Left lung (tissue), 10 donors: ENCODE data around the gene SMPD4. TPM values are rescaled to one million over a fixed set of nuclear protein-coding genes. Genes with fewer than 3 reads are reported as not detected.
"Not testable (repeated sequence)": the region's sequence is repeated elsewhere in the genome, so short reads cannot be mapped to it uniquely, and the experiment has no call there.

ENCODE experiments used
- ATAC-seq: fragments of 200-7000 bp; cut with Tn5 transposase; one replicate; pipeline ENCODE4 v1.9.1; 2020; ENCODE audit warnings: moderate library complexity
- DNase-seq, 4 donors: peaks; one replicate each; pipeline ENCODE4 v3.0.0-alpha.2; 2013 to 2020
- H3K27ac ChIP-seq, 2 donors: fragments of 200-600 bp; sonication (generic) in 1 of 2; one replicate each; pipeline versions ENCODE4 v1.5.0 to v1.8.0; 2020 to 2021
- H3K27me3 ChIP-seq, 2 donors: fragments of 200-600 bp; sonication (generic) in 1 of 2; one replicate each; pipeline versions ENCODE4 v1.5.0 to v1.8.0; 2020 to 2021
- H3K36me3 ChIP-seq, 2 donors: fragments of 200-600 bp; sonication (generic) in 1 of 2; one replicate each; pipeline versions ENCODE4 v1.5.0 to v1.8.0; 2020 to 2021
- H3K4me1 ChIP-seq, 2 donors: fragments of 200-600 bp; one replicate each; pipeline ENCODE4 v1.8.0; 2021
- H3K4me3 ChIP-seq, 2 donors: fragments of 200-600 bp; sonication (generic) in 1 of 2; one replicate each; pipeline versions ENCODE4 v1.5.0 to v1.8.0; 2020 to 2021; ENCODE audit warnings: mild to moderate bottlenecking in 1 of 2
- H3K9me3 ChIP-seq, 2 donors: fragments of 200-600 bp; sonication (generic) in 1 of 2; one replicate each; pipeline versions ENCODE4 v1.5.0 to v1.8.0; 2020 to 2021
- intact Hi-C, 2 donors: fragments of 100-400 bp; cut with DNase I; formaldehyde crosslinking; loops; one replicate each; pipeline versions ENCODE4 v1.11.2 to v1.14.2; 2022
- polyA plus RNA-seq, 6 donors: library from polyadenylated mRNA; unstranded; fragments of 120-200 nt; gene quantifications; one replicate each; pipeline ENCODE4 v1.2.1, GENCODE V29; 2013; ENCODE audit not compliant: insufficient read length in 6 of 6
- total RNA-seq, 2 donors: library from RNA; stranded (reverse); fragmentation: NEBNext Ultra II Directional; extraction: Animal tissue kit (Norgen Biotek cat#: 25700); gene quantifications; one replicate each; pipeline ENCODE4 v1.2.1, GENCODE V29; 2021
- TF ChIP-seq, protein P1 (sequence below), 2 donors: fragments of 200-600 bp; sonication (generic) in 1 of 2; IDR thresholded peaks; one replicate each; pipeline versions ENCODE4 v1.5.0 to v1.8.0; 2021; ENCODE audit warnings: antibody characterized with exemption in 2 of 2
- donor health status: DM: no; HTN: yes; CAD: no.
- donor health status: DM: no; HTN: no; CAD: no.

Gene SMPD4
- total and polyA plus RNA-seq, 8 donors = 37.9 to 82.4 (median 62.0) TPM

- H3K9me3 ChIP-seq, H3K4me1 ChIP-seq, H3K4me3 ChIP-seq, ATAC-seq, DNase-seq, H3K27me3 ChIP-seq, H3K27ac ChIP-seq, H3K36me3 ChIP-seq, intact Hi-C loops: not testable (repeated sequence)
Observed at GRCh38 chr2:130207051-130207450, 25.6 kb upstream of the SMPD4 start.

GRCh38 chr2:130203150-130203549 is 21.7 kb upstream of the SMPD4 start:
- H3K27ac ChIP-seq, ATAC-seq, H3K9me3 ChIP-seq, H3K27me3 ChIP-seq, H3K4me1 ChIP-seq, DNase-seq, intact Hi-C loops, H3K4me3 ChIP-seq, H3K36me3 ChIP-seq: not testable (repeated sequence)

GRCh38 chr2:130202518-130202917 is 21.1 kb upstream of the SMPD4 start:
- H3K4me3 ChIP-seq, H3K27ac ChIP-seq, H3K27me3 ChIP-seq, H3K9me3 ChIP-seq, H3K36me3 ChIP-seq, intact Hi-C loops, DNase-seq, H3K4me1 ChIP-seq: not testable (repeated sequence)
- ATAC-seq = peak; percentile 62

DNA sequence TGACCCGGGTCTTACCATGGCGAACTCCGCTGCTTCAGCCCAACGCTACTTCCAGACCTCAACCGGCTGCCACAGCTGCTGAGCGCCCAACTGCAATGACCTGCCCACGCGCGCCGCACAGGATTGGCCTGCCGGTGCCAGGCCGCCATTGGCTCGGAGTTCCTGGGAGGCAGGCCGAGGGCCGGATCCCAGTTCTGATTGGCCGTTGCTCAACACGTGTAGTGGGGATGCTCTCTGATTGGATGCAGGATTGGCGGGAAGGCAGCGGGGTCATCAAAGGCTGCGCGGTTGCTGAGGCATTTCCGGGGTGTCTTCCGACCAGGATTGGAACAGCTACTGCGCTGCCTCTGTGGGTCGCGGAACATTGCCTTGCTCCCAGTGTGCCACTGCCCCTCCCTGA is 16.9 kb upstream of the SMPD4 start, which contains the start of gene TUBA3E:
Gene TUBA3E, minus strand, starts transcription at position 97 of the 400 bp plus-strand sequence. Its CDS starts 79 bp downstream, at position 18.
- Histone ChIP-seq H3K4me3 (no peak within 1 kb of the TSS), H3K9me3 (no peaks in the 10 kb centered on the region), H3K27me3 (no peaks in the 10 kb centered on the region), H3K36me3 (no peaks in the 10 kb centered on the region), H3K27ac (no peak within 1 kb of the TSS), H3K4me1 (no peaks in the 10 kb centered on the region)
- intact Hi-C loops = no loop called here
- TF ChIP-seq, protein P1, sequence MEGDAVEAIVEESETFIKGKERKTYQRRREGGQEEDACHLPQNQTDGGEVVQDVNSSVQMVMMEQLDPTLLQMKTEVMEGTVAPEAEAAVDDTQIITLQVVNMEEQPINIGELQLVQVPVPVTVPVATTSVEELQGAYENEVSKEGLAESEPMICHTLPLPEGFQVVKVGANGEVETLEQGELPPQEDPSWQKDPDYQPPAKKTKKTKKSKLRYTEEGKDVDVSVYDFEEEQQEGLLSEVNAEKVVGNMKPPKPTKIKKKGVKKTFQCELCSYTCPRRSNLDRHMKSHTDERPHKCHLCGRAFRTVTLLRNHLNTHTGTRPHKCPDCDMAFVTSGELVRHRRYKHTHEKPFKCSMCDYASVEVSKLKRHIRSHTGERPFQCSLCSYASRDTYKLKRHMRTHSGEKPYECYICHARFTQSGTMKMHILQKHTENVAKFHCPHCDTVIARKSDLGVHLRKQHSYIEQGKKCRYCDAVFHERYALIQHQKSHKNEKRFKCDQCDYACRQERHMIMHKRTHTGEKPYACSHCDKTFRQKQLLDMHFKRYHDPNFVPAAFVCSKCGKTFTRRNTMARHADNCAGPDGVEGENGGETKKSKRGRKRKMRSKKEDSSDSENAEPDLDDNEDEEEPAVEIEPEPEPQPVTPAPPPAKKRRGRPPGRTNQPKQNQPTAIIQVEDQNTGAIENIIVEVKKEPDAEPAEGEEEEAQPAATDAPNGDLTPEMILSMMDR (IDR thresholded peaks at IDR 0.05) = no peak
- no peak for ATAC-seq
- DNase-seq = no peak

GRCh38 chr2:130196052-130196451 is 14.7 kb upstream of the SMPD4 start:
- H3K4me3 ChIP-seq, intact Hi-C loops, H3K4me1 ChIP-seq, H3K27me3 ChIP-seq, ATAC-seq, H3K9me3 ChIP-seq, H3K36me3 ChIP-seq, H3K27ac ChIP-seq, DNase-seq: not testable (repeated sequence)

DNA sequence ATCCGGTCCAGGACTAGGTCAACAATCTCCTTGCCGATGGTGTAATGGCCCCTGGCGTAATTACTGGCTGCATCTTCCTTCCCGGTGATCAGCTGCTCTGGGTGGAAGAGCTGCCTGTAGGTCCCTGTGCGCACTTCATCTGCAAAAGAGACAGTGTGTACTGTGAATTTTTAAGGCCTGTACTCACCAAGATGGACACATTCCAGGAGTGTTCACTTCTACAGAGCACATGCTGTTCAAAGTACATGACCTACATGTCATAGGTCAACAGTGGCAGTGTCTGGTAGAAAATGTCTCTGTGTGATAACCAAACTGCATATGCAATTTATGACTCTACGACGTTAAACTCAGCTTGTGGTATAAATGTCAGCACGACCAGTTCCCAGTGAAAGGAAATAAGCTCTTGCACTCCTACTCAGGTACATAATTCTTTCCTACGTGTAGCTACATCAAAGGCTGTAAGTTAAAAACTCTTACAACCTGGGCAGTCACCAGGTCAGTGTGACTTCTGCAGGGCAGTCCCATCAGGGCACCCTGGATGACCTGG is 13.8 kb upstream of the SMPD4 start:
- H3K4me3 ChIP-seq, intact Hi-C loops: not testable (repeated sequence)

DNA sequence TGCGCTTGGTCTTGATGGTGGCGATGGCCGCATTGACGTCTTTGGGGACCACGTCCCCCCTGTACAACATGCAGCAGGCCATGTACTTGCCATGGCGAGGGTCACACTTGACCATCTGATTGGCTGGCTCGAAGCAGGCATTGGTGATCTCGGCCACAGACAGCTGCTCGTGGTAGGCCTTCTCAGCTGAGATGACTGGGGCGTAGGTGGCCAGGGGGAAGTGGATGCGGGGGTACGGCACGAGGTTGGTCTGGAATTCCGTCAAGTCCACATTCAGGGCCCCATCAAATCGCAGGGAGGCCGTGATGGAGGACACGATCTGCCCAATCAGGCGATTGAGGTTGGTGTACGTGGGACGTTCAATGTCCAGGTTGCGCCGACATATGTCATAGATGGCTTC is 12.4 kb upstream of the SMPD4 start:
- H3K27ac ChIP-seq, H3K4me3 ChIP-seq, H3K9me3 ChIP-seq, ATAC-seq, H3K27me3 ChIP-seq, H3K4me1 ChIP-seq, DNase-seq, intact Hi-C loops: not testable (repeated sequence)
- peaks cover 0 to 13% of the 10 kb centered on the region in 2 donors for H3K36me3 ChIP-seq

More for the DNA sequence above, 13.8 kb upstream of the SMPD4 start:
- DNase-seq, ATAC-seq, H3K27me3 ChIP-seq, H3K27ac ChIP-seq, H3K4me1 ChIP-seq, H3K9me3 ChIP-seq: not testable (repeated sequence)
- H3K36me3 ChIP-seq = peaks cover 0 to 13% of the 10 kb centered on the region in 2 donors

DNA sequence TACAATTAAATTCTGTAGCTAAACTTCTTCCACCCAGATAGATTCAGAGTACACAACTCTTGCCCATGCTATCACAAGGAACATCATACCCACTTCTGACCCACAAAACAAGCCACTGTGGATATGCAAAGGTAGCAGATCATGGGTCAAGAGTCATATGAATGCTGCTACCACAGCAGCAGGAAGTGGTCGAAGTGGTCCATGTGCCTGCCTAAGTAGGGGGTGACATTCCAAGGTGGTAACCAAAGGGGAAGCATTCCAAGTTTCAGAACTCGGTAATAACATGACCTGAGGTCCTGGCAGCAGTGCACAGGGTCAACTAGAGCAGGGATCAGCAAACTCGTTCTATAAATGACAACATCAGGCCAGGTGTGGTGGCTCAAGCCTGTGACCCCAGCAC is 11.0 kb upstream of the SMPD4 start:
- peaks cover 0 to 20% of the 10 kb centered on the region in 2 donors for H3K36me3 ChIP-seq
- DNase-seq, H3K4me1 ChIP-seq, H3K27ac ChIP-seq, ATAC-seq, H3K4me3 ChIP-seq, H3K27me3 ChIP-seq, H3K9me3 ChIP-seq, intact Hi-C loops: not testable (repeated sequence)

DNA sequence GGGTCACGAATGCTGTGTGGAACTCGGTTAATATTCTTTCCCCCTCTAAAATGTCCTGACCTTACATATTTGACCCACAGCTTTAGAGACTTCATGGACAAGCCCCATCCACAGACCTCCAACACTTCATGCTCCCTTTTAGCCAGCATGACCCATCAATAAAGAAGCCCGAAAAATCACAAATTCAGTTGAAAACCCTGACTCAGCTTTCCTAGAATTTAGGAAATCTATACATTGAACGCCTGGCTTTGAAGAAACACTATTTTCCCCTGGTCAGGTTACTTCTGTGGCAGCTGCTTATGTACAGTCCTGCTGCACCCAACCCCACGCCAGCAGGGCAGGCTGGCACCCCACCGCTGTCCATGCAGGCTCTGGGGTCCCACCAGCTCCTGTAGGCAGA is 9.9 kb upstream of the SMPD4 start:
- intact Hi-C loops, H3K9me3 ChIP-seq, H3K27ac ChIP-seq: not testable (repeated sequence)

More for the DNA sequence above, 9.9 kb upstream of the SMPD4 start:
- DNase-seq, H3K4me3 ChIP-seq, ATAC-seq, H3K4me1 ChIP-seq, H3K27me3 ChIP-seq: not testable (repeated sequence)
- H3K36me3 ChIP-seq = peaks cover 0 to 20% of the 10 kb centered on the region in 2 donors
